NK-92 treated with Interleukin-12 subunit alpha and Interleukin-12 subunit beta, amount 100 ng/mL, for 24 hours (cell line): Measurements from ENCODE around the gene RSPH9.

Source experiments
- DNase-seq: peaks from one replicate; lab custom pipeline; 2025; lab: John Stamatoyannopoulos, UW

The RSPH9 gene

DNA sequence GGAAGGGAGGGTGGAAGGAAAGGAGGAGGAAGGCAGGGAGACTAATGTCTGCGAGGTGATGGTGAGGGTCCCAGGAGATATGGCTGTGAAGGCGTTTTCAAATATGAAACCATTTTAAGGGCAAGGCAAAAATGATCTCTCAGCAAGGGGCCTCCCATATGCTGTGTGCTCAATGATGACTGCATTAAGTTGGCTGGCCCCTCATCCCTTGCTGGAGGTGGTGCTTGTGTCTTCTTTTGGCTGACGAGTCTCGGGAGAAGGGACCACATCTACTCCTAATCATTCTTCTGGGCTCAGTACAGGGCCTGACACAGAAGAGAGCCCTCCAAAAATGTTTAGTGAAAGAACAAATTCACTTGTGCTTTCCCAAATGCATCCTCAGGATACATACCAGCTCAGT lies 65.7 kb downstream of the RSPH9 start:
- no peak for DNase-seq

DNA sequence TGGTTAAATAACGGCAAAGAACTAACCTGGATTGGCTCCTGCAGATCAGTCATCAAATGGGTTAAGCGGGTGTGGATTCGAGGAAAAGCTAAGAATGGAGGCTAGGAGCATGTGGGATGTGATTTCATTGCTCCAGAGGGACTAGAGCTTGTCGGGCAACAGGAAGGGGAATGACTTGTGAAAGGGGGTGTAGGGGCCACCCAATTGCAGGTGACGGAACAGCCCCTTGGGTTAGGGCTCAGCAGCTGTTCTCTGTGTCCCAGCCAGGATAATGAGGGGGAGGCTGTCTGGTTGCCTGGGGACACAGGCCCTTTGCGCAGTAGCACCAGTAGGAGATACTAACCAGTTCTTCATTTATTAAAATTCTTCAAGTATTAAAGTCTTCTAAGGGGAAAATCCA lies 67.7 kb downstream of the RSPH9 start:
- DNase-seq: no peak

DNA sequence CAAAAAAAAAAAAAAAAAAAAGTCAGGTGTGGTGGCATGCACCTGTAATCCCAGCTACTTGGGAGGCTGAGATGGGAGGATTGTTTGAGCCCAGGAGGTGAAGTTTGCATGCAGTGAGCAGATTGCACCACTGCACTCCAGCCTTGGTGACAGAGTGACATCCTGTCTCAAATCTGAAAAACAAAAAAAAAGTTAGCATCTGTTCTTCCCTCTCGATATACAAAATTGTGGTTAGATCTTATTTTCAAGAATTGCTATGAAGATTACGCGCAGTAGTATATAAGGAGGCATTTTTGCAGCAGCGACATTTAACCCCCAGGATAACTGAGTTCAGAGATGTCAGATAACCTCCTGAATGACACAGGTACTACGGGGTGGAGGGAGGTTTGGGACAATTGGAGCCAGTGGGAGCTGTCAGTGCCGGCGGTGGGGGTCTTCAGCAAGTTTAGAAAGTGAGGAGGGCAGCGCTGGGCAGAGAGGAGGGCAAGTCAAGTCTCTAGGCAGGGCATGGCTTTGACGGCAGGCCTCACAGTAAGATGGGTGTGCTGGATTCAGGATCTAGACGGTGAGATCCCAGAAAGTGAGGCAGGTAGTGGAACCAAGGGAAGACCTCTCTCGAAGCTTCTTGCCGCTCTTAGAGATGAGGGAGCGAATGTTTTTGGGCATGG lies 68.9 kb downstream of the RSPH9 start:
- no peak for DNase-seq

DNA sequence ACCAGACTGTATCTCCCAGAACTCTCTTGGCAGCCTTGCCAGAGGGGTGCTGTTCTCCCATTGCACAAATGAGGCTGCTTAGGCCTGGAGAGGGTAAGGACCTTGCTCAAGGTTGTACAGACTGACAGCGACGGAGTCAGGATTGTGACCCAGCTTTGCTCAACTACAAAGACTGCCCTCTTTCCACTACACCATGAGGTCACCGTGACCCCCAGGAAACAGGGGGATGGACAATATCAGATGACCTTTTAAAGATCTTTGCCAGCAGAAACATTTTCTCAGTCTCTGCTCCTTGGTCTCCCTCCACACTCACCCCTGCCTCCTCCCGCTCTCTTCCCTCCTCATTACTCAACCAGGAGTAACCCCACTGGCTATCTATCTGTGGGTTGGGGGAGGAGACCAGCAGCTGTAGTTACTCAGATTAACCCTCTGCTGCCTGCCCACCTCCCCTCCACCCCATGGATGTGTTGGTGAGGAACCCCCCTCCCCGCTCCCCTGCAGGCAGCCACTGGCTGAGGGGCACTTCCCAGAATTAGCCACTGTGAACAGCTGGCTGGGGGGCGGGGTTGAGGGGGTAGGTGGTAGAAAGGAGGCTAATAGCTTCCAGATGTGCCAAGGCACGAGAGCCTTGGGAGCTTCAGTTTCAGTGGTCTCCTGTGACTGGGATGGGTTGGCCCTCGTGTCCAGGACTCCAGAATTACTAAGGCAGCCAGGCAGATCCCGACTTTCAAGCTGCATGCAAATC lies 69.6 kb downstream of the RSPH9 start:
- DNase-seq: peak; percentile 32

DNA sequence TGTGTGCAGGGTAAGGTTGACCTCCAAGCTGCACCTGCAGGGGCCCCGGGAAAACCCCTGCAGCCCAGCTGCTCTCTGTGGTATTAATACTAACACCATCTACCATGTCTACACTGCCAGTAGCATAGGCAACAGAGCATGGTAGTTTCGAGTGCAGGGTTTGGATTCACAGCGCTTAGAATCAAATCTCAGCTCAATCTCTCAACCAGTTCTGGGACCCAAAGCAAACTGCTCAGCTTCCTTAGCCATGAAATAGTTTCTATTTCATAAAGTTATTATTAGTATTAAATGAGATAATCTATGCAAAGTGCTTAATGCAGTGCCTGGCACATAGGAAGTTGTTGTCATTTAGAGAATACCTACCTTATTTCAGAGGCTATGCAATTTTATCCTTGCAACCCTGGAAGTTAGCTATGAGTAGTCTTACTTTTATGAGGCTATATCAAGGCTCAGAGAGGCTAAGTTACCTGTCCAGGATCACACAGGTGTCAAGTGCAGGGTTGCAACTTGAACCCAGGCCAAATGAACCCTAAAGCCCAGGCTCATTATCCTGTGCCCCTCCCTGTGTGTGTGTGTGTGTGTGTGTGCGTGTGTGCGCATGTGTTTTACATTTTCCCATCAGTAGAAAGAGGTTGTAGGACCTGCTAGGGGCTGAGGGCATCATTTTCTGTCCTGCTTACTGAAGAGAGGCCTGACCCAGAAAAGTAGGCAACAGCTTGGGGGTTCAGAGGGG lies 70.4 kb downstream of the RSPH9 start:
- DNase-seq: no peak

DNA sequence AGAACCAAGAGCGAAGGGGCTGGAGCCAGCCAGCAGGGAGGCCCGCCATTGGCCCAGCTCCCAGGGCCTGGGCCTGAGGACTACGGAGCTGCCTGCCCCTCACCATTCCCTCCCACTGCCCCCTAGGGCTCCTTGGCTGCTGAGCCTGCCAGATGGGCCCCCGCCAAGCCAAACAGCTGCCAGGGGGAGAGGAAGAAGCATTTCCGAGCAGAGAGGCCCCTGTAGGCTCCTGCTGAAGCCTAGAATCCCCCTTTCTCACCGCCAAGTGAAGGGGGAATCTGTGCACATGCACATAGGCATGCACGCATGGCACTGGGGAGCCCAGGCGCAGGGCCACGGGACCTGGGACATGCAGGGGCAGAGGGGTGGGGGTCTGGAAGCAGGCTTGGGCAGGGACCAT lies 71.3 kb downstream of the RSPH9 start:
- DNase-seq: no peak

DNA sequence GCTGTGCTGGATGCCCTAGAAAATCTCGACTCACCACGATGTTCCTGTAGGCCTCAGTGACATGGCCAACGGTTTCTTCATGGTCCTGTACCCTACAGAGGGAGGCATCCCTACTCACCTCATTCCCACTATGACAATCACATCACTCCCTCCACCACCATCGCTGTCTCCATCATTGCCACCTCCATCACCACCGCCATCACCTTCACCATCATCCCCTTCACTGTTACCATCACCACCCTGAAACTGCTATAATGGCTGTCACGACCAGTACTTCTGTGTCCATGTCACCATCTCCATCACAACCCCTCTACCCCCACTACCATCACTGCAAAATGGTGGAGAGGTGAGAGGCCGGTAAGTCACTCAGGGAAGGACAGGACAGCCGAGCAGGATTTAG lies 72.6 kb downstream of the RSPH9 start:
- DNase-seq: no peak

DNA sequence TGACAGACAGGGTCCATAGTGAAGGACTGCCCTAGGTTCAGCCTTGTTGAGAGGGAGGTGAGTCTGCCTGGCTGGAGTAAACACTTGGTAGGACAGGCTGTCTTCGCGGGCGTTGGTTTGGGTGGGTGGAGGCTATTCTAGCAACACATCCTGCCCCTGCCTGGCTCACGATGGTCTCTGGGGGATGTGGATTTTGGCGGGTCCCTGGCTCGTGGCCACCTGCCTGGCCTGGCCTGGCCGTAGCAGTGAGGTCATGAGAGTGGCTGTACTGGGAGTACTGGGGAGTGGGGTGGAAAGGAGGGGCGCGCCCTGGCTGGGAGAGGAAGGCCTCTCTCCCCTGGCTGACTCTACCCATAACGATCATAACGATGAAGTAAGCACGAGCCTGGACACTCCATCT lies 73.0 kb downstream of the RSPH9 start:
- no peak for DNase-seq

DNA sequence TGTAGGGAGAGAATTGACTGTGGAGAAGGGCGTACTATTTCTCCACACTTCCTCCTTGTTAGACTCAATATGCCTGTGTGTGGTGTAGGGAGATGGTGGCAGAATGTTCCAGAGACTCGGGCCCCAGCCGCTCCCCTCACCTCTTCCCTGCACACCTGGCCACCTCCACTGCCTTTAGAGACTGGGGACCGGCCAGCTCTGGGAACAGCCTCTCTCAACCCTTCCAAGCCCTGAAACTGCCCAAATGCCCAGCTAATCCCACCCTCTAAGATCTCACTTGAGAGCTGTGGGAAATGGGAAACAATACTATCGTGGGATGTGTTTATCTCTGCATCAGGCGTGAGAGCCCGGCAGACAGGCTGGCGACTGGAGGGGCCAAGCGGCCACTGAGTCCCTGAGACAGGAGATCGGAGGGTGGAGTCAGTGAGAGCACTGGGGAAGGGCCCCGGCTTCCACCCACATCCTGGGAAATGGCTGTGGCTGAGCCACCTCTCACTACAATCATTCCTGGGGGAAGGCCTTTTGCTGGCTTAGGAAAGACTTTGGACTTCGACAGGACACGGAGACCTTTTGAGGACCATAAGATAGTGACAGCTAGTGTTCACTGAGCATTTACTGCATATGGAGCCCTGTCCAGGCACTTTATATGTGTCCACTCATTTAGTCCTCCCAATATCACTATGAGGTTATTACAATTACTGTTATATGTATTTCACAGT lies 73.7 kb downstream of the RSPH9 start:
- DNase-seq: no peak

DNA sequence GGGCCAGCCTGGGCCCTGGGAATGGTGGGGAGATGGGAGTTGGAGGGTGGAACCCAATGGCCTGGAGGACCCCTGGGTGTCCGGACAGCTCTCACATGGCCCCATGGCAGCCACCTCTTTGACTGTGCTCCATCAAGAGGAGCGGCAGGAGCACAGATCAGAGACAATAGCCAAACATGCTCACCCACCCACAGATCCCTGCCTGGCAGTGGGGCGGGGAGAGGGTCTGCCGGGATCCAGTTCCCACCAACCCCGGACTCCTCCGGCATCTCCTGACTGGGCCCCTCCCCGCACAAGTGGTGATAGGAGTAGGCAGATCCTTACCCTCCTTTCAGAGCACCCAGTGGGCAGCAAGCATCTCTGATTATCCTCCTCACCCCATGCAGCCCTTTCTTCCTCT lies 74.7 kb downstream of the RSPH9 start:
- DNase-seq: no peak

DNA sequence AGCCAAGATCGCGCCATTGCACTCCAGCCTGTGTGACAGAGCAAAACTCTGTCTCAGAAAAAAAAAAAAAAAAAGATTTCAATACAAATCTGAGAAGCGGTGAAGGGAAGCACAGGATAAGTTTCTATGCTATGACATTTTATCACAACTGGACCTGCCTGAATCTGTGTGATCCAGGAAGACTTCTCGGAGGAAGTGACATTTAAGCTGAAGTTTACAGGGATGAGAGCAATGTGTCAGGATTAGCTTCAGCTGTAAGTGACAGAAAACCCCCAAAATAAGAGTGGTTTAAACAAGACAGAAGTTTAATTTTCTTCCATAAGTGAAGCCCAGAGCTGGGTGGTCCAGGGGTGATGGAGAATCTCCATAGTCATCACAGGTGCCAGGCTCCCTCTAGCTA lies 76.2 kb downstream of the RSPH9 start:
- DNase-seq: no peak
